Immature natural killer cell (primary cell): ENCODE measurements around the gene RPA1. TPM values are rescaled to one million over a fixed set of nuclear protein-coding genes. Genes with fewer than 3 reads are reported as not detected.
"Not testable (repeated sequence)": the region's sequence is repeated elsewhere in the genome, so short reads cannot be mapped to it uniquely, and the experiment has no call there.

Source experiments
- DNase-seq, 3 donors: peaks; one replicate each; pipeline ENCODE4 v3.0.0; 2022; ENCODE audit warnings: mixed read lengths in 1 of 3
- H3K27ac Mint-ChIP-seq, 6 donors: one replicate each; pipeline ENCODE4 v1.8.0; 2020; ENCODE audit warnings: mixed read lengths in 6 of 6, mild to moderate bottlenecking in 5 of 6, inconsistent platforms in 4 of 6, moderate library complexity in 3 of 6
- H3K27me3 Mint-ChIP-seq, 3 donors: one replicate each; pipeline ENCODE4 v1.8.0; 2020 to 2021; ENCODE audit warnings: low read depth in 3 of 3, mild to moderate bottlenecking in 3 of 3, mixed read lengths in 3 of 3, moderate library complexity in 3 of 3, inconsistent platforms in 1 of 3
- H3K36me3 Mint-ChIP-seq, 3 donors: one replicate each; pipeline ENCODE4 v1.8.0; 2020; ENCODE audit warnings: mixed read lengths in 3 of 3, inconsistent platforms in 2 of 3, mild to moderate bottlenecking in 2 of 3
- H3K4me1 Mint-ChIP-seq, 2 donors: one replicate each; pipeline ENCODE4 v1.8.0; 2020; ENCODE audit warnings: inconsistent platforms in 2 of 2, mild to moderate bottlenecking in 2 of 2, mixed read lengths in 2 of 2, moderate library complexity in 1 of 2
- H3K4me3 Mint-ChIP-seq, 5 donors: one replicate each; pipeline ENCODE4 v1.8.0; 2020; ENCODE audit warnings: mild to moderate bottlenecking in 5 of 5, mixed read lengths in 5 of 5, inconsistent platforms in 3 of 5, moderate library complexity in 3 of 5
- H3K9me3 Mint-ChIP-seq, 6 donors: one replicate each; pipeline ENCODE4 v1.8.0; 2020; ENCODE audit warnings: mild to moderate bottlenecking in 6 of 6, mixed read lengths in 6 of 6, inconsistent platforms in 4 of 6, moderate library complexity in 3 of 6
- polyA plus RNA-seq, 3 donors: library from polyadenylated mRNA; unstranded; fragments of 300-500 nt; fragmentation: Illumina TruSeq; gene quantifications; one replicate each; pipeline ENCODE4 v1.2.3, GENCODE V29; 2021

The RPA1 gene
- polyA plus RNA-seq, result 100 to 1,000 TPM in 1 of 3 donors, 10 to 100 TPM in 2; 82.6 to 102 (median 89.4) TPM

DNA sequence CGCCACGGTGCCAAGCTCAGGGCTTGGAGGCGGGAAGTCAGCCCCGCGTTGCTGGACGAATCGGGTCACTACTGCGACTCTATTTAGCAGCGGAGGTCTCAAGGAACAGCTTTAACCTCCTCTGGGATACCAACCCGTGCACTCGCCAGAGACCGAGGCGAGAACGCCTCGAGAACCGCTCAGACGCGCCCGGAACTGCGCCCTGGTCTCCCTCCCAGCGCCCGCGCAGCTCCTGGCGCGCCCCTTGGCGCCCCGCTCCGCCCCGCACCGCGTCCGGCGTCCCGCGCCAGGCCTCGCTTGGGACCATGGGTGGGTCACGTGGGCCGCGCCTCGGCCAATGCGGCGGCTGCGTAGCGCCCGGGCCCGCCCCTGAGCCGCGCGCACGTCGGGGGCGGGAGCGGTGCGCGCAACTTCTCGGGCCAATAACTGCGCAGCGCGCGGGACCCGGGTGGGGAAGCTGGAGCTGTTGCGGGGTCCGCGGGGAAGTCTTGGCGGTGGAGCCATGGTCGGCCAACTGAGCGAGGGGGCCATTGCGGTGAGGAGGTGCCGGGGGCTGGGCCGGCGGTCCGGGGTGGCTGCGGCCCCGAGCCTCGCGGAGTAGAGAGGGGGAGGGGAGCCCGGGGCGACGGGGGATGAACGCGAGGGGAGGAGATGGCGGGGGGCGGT is at the start of gene RPA1, which contains the start of gene SMYD4:
Gene RPA1 (plus strand): TSS at position 414 of the 666 bp plus-strand sequence. CDS start 89 bp downstream, at position 503.
Gene SMYD4 (minus strand): TSS at position 311 of the 666 bp plus-strand sequence. CDS start 1,908 bp downstream, outside the sequence.
- peak; percentile 90 to 92 (median 91) for DNase-seq
- Mint-ChIP-seq H3K9me3 (no peaks in the 10 kb centered on the region), H3K36me3 (peaks cover 2 to 20% (median 18%) of the 10 kb centered on the region in 3 donors), H3K27ac (peak within 1 kb of the TSS; percentile 90 to 97 (median 94)), H3K4me3 (peak within 1 kb of the TSS; percentile 91 to 98 (median 96)), H3K4me1 (peaks cover 51 to 74% of the 10 kb centered on the region in 2 donors), H3K27me3 (peaks cover 5 to 17% (median 7%) of the 10 kb centered on the region in 3 donors)

DNA sequence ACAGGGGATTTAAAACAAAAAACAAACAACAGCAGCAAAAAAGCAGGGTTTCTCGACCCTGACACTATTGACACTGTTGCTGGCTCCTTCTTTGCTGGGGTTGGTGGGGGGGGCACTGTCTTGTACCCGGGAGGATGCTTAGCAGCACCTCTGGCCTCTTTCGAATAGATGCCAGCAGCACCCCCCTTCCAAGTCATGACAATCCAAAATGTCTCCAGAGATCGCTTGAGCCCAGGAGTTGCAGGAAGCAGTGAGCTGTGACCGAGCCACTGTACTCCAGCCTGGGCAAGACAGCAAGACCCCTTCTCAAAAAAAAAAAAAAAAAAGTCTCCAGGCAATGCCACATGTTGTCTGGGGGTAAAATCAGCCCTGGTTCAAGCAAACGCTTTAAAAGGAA is 47.6 kb upstream of the RPA1 start:
- Mint-ChIP-seq H3K36me3 (peaks cover 17 to 44% (median 26%) of the 10 kb centered on the region in 3 donors), H3K27ac (peak overlapping the region in 2 of 6 donors; percentile 3 to 89), H3K4me1 (peaks cover 16 to 17% of the 10 kb centered on the region in 2 donors), H3K27me3 (peaks cover 0 to 1% (median 0%) of the 10 kb centered on the region in 3 donors), H3K9me3 (no peaks in the 10 kb centered on the region), H3K4me3 (no peak overlapping the region)
- no peak for DNase-seq

DNA sequence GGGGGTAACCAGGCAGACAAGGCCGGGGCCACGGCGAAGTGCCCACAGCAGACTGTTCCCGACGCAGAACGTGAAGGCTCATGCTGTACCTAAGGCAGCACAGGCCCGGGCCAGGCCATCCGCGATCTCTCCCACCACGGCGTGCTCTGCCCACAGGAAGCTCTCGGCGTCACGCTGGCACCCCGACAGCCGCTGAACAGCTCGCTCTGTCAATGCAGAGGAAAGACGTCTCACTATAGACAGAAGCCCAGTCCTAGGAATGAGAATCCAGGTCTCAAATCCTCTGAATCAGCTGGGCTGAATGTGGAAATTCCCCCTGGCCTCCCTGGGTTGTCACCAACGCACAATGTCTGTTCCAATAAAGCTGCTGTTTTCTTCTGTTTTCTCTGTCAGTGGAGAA is 46.5 kb upstream of the RPA1 start:
- H3K4me3 Mint-ChIP-seq, result peak overlapping the region in 2 of 5 donors; percentile 47 to 60
- no peak for DNase-seq
- H3K36me3 Mint-ChIP-seq, result peaks cover 19 to 44% (median 22%) of the 10 kb centered on the region in 3 donors
- H3K4me1 Mint-ChIP-seq, result peaks cover 14 to 17% of the 10 kb centered on the region in 2 donors
- no peaks in the 10 kb centered on the region for H3K9me3 Mint-ChIP-seq
- peak overlapping the region in 5 of 6 donors; percentile 42 to 89 (median 69) for H3K27ac Mint-ChIP-seq
- H3K27me3 Mint-ChIP-seq, result peaks cover 0 to 1% (median 0%) of the 10 kb centered on the region in 3 donors

DNA sequence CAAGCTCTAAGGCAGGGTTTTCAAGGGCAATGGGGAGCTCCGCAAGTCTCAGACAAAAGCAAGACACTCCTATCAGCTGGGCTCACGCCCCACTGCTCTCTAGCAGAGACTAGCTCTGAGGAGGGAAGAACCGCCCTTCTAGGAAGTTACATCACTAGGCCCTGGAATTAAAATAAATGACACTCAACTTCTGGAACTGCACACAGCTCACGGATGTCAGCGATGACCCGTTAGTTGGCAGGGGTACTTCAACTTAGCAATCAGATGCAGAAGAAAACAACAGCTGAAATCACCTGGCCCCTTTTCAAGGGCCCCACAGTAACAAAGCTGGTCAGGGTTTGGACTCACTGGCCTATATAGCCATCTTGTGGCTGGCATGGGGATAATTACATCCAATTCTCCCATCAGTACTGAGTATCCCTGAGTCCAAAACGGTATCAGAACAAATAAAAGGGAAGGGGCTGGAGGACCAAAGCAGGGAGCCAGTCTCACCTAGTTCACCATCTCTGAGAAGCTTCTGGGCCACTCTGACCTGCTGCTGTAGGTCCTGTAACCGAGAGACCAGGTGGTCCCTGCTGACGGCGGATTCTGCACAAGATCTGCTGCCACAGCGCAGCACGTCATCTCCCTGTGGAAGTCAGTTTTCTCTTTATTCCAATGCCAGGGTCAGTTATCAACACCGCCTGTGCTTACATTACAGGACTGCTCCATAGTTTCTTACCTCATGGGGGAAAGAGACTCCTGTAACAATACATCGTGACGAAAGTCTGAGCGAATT is 45.8 kb upstream of the RPA1 start:
- Mint-ChIP-seq H3K27me3 (peaks cover 0 to 1% (median 0%) of the 10 kb centered on the region in 3 donors), H3K36me3 (peaks cover 17 to 42% (median 22%) of the 10 kb centered on the region in 3 donors), H3K9me3 (no peaks in the 10 kb centered on the region), H3K27ac (peak overlapping the region in 4 of 6 donors; percentile 63 to 89 (median 74)), H3K4me1 (peaks cover 14 to 17% of the 10 kb centered on the region in 2 donors), H3K4me3 (peak overlapping the region in 1 of 5 donors; percentile 57)
- DNase-seq, result peak in 2 of 3 donors; percentile 24 to 28

DNA sequence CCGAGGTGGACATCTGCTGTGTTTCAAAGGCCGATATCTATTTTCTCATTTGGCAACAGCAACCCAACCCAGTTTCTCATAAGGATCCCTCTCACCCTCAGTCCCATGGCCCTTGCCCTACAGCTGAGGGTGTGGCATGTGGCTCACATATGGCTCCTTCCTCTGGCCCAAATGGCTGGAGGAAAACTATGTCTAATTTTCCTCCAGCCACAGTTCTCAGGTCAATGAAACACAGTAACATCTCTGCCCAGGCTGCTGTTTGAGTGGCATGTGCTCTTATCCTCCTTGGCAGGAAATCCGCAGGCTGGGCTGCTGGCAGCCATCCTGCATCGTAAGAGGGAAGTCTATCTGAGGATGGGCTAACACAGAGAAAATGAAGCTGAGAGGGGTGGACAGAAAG is 43.9 kb upstream of the RPA1 start:
- Mint-ChIP-seq H3K27me3 (peaks cover 0 to 1% (median 0%) of the 10 kb centered on the region in 3 donors), H3K36me3 (peaks cover 16 to 42% (median 17%) of the 10 kb centered on the region in 3 donors), H3K4me1 (peaks cover 14 to 17% of the 10 kb centered on the region in 2 donors), H3K4me3 (no peak overlapping the region), H3K27ac (no peak overlapping the region), H3K9me3 (no peaks in the 10 kb centered on the region)
- no peak for DNase-seq

DNA sequence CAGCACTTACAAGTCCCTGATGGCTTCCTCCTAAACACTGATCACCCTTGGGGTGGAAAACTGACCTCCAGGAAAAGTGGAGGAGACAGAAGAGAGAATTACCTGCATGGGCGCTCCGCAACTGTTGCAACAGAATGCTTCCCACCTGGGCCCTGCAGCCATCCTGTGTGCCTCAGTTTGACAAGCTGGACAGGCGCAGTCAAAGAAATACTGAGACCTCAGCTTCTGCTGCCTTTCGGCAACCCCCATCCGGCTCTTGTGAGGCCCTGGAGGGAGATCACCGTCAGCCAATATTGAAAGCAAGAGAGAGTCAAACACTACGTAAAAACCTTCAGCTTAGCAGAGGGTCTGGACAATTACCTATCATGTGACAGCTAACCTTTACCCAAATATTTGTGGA is 43.1 kb upstream of the RPA1 start:
- DNase-seq, result no peak
- no peaks in the 10 kb centered on the region for H3K9me3 Mint-ChIP-seq
- H3K4me1 Mint-ChIP-seq, result peaks cover 14 to 17% of the 10 kb centered on the region in 2 donors
- peaks cover 16 to 38% (median 17%) of the 10 kb centered on the region in 3 donors for H3K36me3 Mint-ChIP-seq
- H3K4me3 Mint-ChIP-seq, result no peak overlapping the region
- H3K27ac Mint-ChIP-seq, result no peak overlapping the region
- peaks cover 0 to 1% (median 0%) of the 10 kb centered on the region in 3 donors for H3K27me3 Mint-ChIP-seq

DNA sequence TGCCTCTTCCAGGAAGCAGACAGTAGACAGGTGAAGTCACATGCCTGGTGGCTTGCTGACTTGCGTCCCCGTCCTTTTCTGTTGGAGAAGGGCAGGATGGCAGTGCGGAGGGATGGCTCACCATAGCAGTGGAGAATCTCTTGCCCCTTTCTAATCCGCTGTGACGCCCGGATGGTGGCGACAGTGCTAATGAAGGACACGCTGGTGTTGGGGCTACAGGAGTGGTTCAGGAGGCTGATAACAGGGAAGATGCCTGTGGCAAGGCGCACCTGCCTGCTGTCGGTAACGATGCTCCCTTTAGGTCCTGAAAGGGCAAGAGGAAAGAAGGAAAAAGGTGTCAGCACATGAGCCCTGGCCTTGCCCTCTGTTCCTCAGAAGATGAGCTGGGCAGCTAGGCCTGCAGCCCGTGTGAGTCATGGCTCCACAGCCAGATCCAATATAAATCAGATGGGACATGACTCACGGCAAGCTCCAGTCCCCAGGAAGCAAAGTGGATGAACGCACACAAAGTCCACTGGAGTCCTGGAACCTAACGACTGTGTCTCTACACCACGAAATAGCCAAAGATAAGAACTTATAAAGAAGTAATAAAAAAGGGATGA is 42.4 kb upstream of the RPA1 start:
- Mint-ChIP-seq H3K4me3 (no peak overlapping the region), H3K4me1 (peaks cover 14 to 17% of the 10 kb centered on the region in 2 donors), H3K36me3 (peaks cover 11 to 33% (median 17%) of the 10 kb centered on the region in 3 donors), H3K9me3 (no peaks in the 10 kb centered on the region), H3K27me3 (peaks cover 0 to 1% (median 0%) of the 10 kb centered on the region in 3 donors), H3K27ac (no peak overlapping the region)
- no peak for DNase-seq

DNA sequence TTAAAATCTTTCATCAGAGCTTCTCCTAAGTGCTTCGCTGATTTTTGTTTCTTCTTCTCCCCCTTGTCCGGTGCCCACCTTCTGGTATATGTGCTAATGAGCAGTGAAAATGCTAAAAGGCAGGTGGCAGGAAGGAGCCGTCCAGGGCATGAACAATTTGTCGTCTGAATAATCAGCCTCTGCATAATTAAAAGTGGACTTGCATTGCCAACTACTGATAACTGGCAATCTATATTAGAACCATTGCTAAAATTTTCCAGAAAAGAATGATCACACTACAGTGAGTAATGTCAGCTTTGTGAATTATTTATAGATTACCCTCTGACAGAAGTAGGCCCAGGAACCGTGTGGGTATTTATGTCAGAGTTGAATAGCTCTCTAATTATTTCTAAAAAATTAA is 39.9 kb upstream of the RPA1 start:
- Mint-ChIP-seq H3K27ac (no peak overlapping the region), H3K4me3 (no peak overlapping the region), H3K36me3 (peaks cover 0 to 15% (median 6%) of the 10 kb centered on the region in 3 donors), H3K9me3 (no peaks in the 10 kb centered on the region), H3K4me1 (no peaks in the 10 kb centered on the region), H3K27me3 (no peaks in the 10 kb centered on the region)
- DNase-seq, result no peak

DNA sequence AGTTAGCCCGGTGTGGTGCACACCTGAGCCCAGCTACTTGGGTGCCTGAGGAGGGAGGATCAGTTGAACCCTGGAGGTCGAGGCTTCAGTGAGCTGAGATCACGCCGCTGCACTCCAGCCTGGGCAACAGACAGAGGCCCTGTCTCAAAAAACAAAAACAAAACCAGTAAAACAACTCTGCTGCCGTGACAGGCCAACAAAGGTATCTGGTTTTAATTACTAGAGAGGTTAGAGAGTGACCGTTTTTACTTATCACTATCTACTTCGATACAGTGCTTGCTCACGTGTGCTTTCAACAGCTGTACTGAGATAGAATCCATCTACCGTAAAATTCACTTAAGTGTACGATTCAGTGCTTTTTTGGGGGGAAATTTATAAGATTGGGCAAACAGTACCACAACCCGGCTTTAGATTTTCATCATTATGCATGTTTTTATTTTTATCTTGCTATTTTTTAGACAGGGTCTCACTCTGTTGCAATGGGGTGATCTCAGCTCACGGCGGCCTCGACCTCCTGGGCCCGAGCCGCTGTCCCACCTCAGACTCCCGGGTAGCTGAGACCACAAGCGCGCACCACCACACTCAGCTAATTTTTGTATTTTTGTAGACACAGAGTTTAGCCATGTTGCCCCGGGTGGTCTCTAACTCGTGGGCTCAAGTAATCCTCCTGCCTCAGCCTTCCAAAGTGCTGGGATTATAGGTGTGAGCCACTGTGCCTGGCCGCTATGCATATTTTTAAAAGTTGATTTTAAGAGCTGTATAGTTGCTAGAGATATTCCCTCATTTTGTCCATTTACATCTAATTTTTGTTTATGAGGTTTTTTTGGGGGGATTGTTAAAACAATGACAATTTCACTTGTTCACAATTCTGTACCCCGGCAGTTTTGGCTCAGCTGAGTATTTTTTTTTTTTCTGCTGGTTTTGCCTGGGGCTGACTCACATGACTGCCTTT is 37.0 kb upstream of the RPA1 start:
- H3K27me3 Mint-ChIP-seq, result no peaks in the 10 kb centered on the region
- no peak overlapping the region for H3K27ac Mint-ChIP-seq
- H3K4me3 Mint-ChIP-seq, result no peak overlapping the region
- no peak for DNase-seq
- no peaks in the 10 kb centered on the region for H3K9me3 Mint-ChIP-seq
- peaks cover 0 to 11% (median 5%) of the 10 kb centered on the region in 3 donors for H3K36me3 Mint-ChIP-seq
- H3K4me1 Mint-ChIP-seq, result peaks cover 0 to 8% of the 10 kb centered on the region in 2 donors

DNA sequence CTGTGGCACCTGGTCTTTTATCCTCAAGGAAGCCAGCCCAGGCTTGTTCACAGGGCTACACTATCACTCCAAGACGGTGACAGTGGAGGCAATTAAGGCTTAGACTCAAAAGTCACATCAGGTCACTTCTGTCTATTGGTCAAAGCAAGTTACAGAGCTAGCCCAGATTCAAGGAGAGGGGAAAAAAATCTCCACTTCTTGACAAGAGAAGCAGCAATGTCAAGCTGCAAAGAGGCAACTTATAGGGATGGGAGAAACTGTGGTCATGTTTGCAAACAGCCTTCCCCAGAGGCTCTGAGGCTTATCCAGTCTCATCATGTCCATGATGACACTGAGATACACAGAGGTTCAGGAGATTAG is 36.4 kb upstream of the RPA1 start:
- H3K27me3 Mint-ChIP-seq, result no peaks in the 10 kb centered on the region
- H3K9me3 Mint-ChIP-seq, result no peaks in the 10 kb centered on the region
- no peak overlapping the region for H3K27ac Mint-ChIP-seq
- H3K36me3 Mint-ChIP-seq, result peaks cover 0 to 11% (median 5%) of the 10 kb centered on the region in 3 donors
- H3K4me1 Mint-ChIP-seq, result peaks cover 0 to 8% of the 10 kb centered on the region in 2 donors
- H3K4me3 Mint-ChIP-seq, result no peak overlapping the region
- no peak for DNase-seq

DNA sequence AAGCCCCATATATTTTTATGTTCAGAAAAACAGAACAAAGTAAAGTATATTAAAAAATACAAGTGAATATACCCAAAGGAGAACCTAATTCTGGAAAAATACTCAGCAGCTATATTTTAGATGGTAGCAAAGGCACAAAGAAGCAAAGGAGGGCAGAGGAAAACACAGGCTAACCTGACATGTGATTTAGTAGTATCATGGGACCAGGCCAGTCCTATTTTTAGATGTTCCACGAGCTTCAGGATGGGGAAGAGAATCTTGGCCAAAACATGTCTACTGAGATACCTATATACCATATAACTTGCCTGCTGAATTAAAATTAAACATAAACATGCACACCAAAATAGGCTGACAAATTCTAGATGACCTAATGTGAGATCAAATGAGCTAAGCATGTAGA is 33.0 kb upstream of the RPA1 start:
- Mint-ChIP-seq H3K27me3 (no peaks in the 10 kb centered on the region), H3K4me1 (peaks cover 0 to 8% of the 10 kb centered on the region in 2 donors), H3K9me3 (no peaks in the 10 kb centered on the region), H3K36me3 (peaks cover 0 to 22% (median 12%) of the 10 kb centered on the region in 3 donors), H3K4me3 (no peak overlapping the region), H3K27ac (peak overlapping the region in 4 of 6 donors; percentile 5 to 61 (median 28))
- no peak for DNase-seq

DNA sequence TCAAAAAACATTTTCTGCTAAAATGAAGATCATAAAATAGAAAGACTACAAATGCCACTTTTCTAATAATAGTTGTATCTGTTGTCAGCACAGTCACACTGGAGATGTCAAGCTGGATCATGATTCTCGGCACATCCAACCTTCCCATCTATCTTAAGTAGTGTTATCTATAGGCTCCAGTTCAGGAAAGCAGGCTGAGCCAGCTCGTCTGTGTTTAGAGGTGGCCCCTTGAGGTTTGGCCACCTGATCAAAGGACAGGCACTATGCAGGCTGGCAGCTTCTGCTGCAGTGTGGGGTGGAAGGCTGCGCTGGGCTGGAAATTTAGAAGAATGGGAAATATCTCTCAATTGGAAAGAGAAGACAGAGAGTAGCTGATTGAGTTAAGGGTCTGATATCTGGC is 32.5 kb upstream of the RPA1 start:
- peaks cover 0 to 24% (median 12%) of the 10 kb centered on the region in 3 donors for H3K36me3 Mint-ChIP-seq
- DNase-seq, result no peak
- no peak overlapping the region for H3K4me3 Mint-ChIP-seq
- peak overlapping the region in 1 of 6 donors; percentile 5 for H3K27ac Mint-ChIP-seq
- H3K9me3 Mint-ChIP-seq, result no peaks in the 10 kb centered on the region
- peaks cover 0 to 8% of the 10 kb centered on the region in 2 donors for H3K4me1 Mint-ChIP-seq
- no peaks in the 10 kb centered on the region for H3K27me3 Mint-ChIP-seq

DNA sequence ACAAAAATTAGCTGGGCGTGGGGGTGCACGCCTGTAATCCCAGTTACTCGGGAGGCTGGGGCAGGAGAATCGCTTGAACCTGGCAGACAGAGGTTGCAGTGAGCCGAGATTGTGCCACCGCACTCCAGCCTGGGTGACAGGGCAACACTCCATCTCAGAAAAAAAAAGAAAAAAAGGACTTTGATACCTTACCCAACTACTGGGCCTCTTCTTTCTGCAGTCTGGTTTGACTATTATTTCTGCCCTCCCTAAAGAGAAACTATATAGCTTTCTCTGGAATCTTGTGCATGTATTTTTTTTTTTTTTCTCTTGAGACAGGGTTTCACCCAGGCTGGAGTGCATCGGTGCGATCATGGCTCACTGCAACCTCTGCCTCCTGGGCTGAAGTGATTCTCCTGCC is 32.0 kb upstream of the RPA1 start:
- not testable (repeated sequence) for H3K4me1 Mint-ChIP-seq, H3K27ac Mint-ChIP-seq
- peaks cover 0 to 24% (median 12%) of the 10 kb centered on the region in 3 donors for H3K36me3 Mint-ChIP-seq

More for the DNA sequence above, 32.0 kb upstream of the RPA1 start:
- DNase-seq, H3K9me3 Mint-ChIP-seq, H3K4me3 Mint-ChIP-seq, H3K27me3 Mint-ChIP-seq: not testable (repeated sequence)
